ENCODE measurements around the gene ZNF580.

Gene ZNF580

DNA sequence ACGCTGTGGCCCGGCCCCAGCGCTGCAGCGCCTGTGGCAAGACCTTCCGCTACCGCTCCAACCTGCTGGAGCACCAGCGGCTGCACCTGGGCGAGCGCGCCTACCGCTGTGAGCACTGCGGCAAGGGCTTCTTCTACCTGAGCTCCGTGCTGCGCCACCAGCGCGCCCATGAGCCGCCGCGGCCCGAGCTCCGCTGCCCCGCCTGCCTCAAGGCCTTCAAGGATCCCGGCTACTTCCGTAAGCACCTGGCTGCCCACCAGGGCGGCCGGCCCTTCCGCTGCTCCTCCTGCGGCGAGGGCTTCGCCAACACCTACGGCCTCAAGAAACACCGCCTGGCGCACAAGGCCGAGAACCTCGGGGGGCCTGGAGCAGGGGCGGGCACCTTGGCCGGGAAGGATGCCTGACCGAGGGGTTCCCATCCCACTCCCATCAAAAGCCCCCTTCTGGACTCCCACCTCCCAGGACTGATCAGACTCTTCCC lies 24.4 kb upstream of the ZNF580 start:
- no peaks in the 10 kb centered on the region for H3F3A ChIP-seq (ENCODE audit: low read depth)
- peaks cover 8% of the 10 kb centered on the region for H4K20me1 ChIP-seq (ENCODE audit: insufficient read depth, low read length, poor library complexity, severe bottlenecking)
- no peak overlapping the region for H3K9ac ChIP-seq (ENCODE audit: low read depth, low read length, poor library complexity, severe bottlenecking)
- peaks cover 14% of the 10 kb centered on the region; the same call in 1 of the 2 replicates for H3K79me2 ChIP-seq (ENCODE audit: insufficient read depth, low read length)
- H3K9me3 ChIP-seq (ENCODE audit: insufficient read depth, low read depth, low read length) = no peaks in the 10 kb centered on the region
- H2AFZ ChIP-seq (ENCODE audit: low read length) = no peak overlapping the region
- H3K9me2 ChIP-seq (replicated peaks; ENCODE audit: low read depth, low read length) = no peaks in the 10 kb centered on the region
- no peak overlapping the region for H3K4me2 ChIP-seq (ENCODE audit: low read depth, low read length, poor library complexity, severe bottlenecking)
- H3K4me1 ChIP-seq (ENCODE audit: insufficient read depth, low read length, poor library complexity, severe bottlenecking) = peaks cover 6% of the 10 kb centered on the region
- peaks cover 14% of the 10 kb centered on the region; the same call in 1 of the 2 replicates for H3K36me3 ChIP-seq (ENCODE audit: insufficient read depth, low read length)
- no peak overlapping the region for H3K4me3 ChIP-seq (ENCODE audit: low read length, poor library complexity, severe bottlenecking)
- H3K27me3 ChIP-seq (ENCODE audit: insufficient read depth, low read length, poor library complexity, severe bottlenecking) = no peaks in the 10 kb centered on the region
- TF ChIP-seq, protein P1, sequence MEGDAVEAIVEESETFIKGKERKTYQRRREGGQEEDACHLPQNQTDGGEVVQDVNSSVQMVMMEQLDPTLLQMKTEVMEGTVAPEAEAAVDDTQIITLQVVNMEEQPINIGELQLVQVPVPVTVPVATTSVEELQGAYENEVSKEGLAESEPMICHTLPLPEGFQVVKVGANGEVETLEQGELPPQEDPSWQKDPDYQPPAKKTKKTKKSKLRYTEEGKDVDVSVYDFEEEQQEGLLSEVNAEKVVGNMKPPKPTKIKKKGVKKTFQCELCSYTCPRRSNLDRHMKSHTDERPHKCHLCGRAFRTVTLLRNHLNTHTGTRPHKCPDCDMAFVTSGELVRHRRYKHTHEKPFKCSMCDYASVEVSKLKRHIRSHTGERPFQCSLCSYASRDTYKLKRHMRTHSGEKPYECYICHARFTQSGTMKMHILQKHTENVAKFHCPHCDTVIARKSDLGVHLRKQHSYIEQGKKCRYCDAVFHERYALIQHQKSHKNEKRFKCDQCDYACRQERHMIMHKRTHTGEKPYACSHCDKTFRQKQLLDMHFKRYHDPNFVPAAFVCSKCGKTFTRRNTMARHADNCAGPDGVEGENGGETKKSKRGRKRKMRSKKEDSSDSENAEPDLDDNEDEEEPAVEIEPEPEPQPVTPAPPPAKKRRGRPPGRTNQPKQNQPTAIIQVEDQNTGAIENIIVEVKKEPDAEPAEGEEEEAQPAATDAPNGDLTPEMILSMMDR (conservative IDR thresholded peaks at IDR 0.05; ENCODE audit: low read length) = no peak
- no peak for TF ChIP-seq EZH2phosphoT487 (IDR thresholded peaks at IDR 0.05; ENCODE audit: borderline replicate concordance)

DNA sequence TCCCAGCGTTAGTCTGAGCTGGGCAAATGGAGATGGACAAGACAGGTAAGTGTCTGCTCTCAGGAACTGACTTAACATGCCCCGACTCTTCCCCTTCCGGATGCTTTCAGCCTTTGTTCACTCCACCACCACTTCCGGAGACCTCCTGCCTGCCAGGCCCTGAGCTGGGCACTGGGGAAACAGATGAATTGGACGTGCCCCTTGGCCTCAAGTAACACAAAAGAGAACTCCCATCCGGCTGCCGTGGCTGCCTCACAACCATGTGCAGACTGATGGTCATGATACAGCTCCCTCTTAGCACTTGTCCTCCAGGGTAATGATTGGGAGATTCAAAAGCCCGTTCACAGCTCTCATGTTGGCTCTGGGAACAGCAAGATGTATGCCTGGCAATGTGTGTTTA lies 23.4 kb upstream of the ZNF580 start:
- H3K9ac ChIP-seq (ENCODE audit: low read depth, low read length, poor library complexity, severe bottlenecking) = no peak overlapping the region
- H3K79me2 ChIP-seq (ENCODE audit: insufficient read depth, low read length) = peaks cover 7% of the 10 kb centered on the region; the same call in 1 of the 2 replicates
- no peak overlapping the region for H2AFZ ChIP-seq (ENCODE audit: low read length)
- no peaks in the 10 kb centered on the region for H3K9me2 ChIP-seq (replicated peaks; ENCODE audit: low read depth, low read length)
- no peaks in the 10 kb centered on the region for H3K9me3 ChIP-seq (ENCODE audit: insufficient read depth, low read depth, low read length)
- no peak for TF ChIP-seq EZH2phosphoT487 (IDR thresholded peaks at IDR 0.05; ENCODE audit: borderline replicate concordance)
- TF ChIP-seq, protein P1 (conservative IDR thresholded peaks at IDR 0.05; ENCODE audit: low read length) = no peak
- no peaks in the 10 kb centered on the region for H3F3A ChIP-seq (ENCODE audit: low read depth)
- peaks cover 14% of the 10 kb centered on the region; the same call in 1 of the 2 replicates for H3K36me3 ChIP-seq (ENCODE audit: insufficient read depth, low read length)
- no peaks in the 10 kb centered on the region for H3K27me3 ChIP-seq (ENCODE audit: insufficient read depth, low read length, poor library complexity, severe bottlenecking)
- H3K4me3 ChIP-seq (ENCODE audit: low read length, poor library complexity, severe bottlenecking) = no peak overlapping the region
- H4K20me1 ChIP-seq (ENCODE audit: insufficient read depth, low read length, poor library complexity, severe bottlenecking) = no peaks in the 10 kb centered on the region
- H3K4me2 ChIP-seq (ENCODE audit: low read depth, low read length, poor library complexity, severe bottlenecking) = no peak overlapping the region
- peaks cover 6% of the 10 kb centered on the region for H3K4me1 ChIP-seq (ENCODE audit: insufficient read depth, low read length, poor library complexity, severe bottlenecking)

DNA sequence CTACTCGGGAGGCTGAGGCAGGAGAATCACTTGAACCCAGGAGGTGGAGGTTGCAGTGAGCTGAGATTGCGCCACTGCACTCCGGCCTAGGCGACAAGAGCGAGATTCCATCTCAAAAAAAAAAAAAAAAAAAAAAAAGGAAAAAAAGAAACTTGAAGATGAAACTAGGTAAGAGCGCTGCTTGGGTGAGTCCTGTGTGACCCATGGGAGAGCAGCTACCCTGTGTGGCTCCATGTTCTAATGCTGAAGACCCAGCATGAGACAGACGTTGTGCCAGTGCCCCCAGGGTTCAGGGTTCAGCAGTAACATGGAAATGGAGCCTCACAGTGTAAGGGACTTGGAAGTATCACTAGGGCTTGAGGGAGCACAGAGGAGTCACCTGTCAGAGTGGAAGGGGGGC lies 22.4 kb upstream of the ZNF580 start:
- Histone ChIP-seq H3K9me2 (replicated peaks; ENCODE audit: low read depth, low read length) (no peaks in the 10 kb centered on the region), H3K4me3 (ENCODE audit: low read length, poor library complexity, severe bottlenecking) (no peak overlapping the region), H3K9ac (ENCODE audit: low read depth, low read length, poor library complexity, severe bottlenecking) (no peak overlapping the region), H3K4me2 (ENCODE audit: low read depth, low read length, poor library complexity, severe bottlenecking) (no peak overlapping the region), H3K36me3 (ENCODE audit: insufficient read depth, low read length) (peaks cover 14% of the 10 kb centered on the region; the same call in 1 of the 2 replicates), H3F3A (ENCODE audit: low read depth) (no peaks in the 10 kb centered on the region), H4K20me1 (ENCODE audit: insufficient read depth, low read length, poor library complexity, severe bottlenecking) (peaks cover 1% of the 10 kb centered on the region), H3K9me3 (ENCODE audit: insufficient read depth, low read depth, low read length) (no peaks in the 10 kb centered on the region), H2AFZ (ENCODE audit: low read length) (no peak overlapping the region), H3K27me3 (ENCODE audit: insufficient read depth, low read length, poor library complexity, severe bottlenecking) (no peaks in the 10 kb centered on the region), H3K79me2 (ENCODE audit: insufficient read depth, low read length) (0 out of 2 replicates have a peak, but pooled peaks cover 2% of the 10 kb centered on the region), H3K4me1 (ENCODE audit: insufficient read depth, low read length, poor library complexity, severe bottlenecking) (peaks cover 6% of the 10 kb centered on the region)
- TF ChIP-seq EZH2phosphoT487 (IDR thresholded peaks at IDR 0.05; ENCODE audit: borderline replicate concordance) = no peak

DNA sequence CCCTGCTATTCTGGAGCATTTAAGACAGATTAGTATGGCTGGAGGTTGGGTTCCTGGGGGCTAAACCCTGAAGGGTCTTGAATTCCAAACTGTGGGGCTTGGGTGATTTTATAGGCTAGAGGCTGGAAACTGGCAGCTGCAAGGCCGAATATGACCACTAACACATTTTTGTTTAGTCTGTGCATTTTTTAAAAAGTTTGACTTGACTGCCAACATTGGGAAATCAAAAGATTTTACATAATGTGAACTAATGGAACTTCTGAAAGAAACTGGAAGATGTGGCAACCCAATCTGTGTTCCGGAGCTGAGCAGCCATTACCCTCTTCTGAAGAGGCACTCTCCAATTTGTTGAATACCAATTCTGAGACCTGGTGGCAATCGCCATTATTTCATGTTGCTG lies 21.5 kb upstream of the ZNF580 start:
- Histone ChIP-seq H3K79me2 (ENCODE audit: insufficient read depth, low read length) (0 out of 2 replicates have a peak, but pooled peaks cover 7% of the 10 kb centered on the region), H3K9me3 (ENCODE audit: insufficient read depth, low read depth, low read length) (no peaks in the 10 kb centered on the region), H3K27me3 (ENCODE audit: insufficient read depth, low read length, poor library complexity, severe bottlenecking) (no peaks in the 10 kb centered on the region), H4K20me1 (ENCODE audit: insufficient read depth, low read length, poor library complexity, severe bottlenecking) (peaks cover 6% of the 10 kb centered on the region), H3K36me3 (ENCODE audit: insufficient read depth, low read length) (peaks cover 14% of the 10 kb centered on the region; the same call in 1 of the 2 replicates), H3K4me3 (ENCODE audit: low read length, poor library complexity, severe bottlenecking) (no peak overlapping the region), H3K4me2 (ENCODE audit: low read depth, low read length, poor library complexity, severe bottlenecking) (no peak overlapping the region), H3F3A (ENCODE audit: low read depth) (no peaks in the 10 kb centered on the region), H3K9me2 (replicated peaks; ENCODE audit: low read depth, low read length) (no peaks in the 10 kb centered on the region), H2AFZ (ENCODE audit: low read length) (no peak overlapping the region), H3K4me1 (ENCODE audit: insufficient read depth, low read length, poor library complexity, severe bottlenecking) (peaks cover 11% of the 10 kb centered on the region), H3K9ac (ENCODE audit: low read depth, low read length, poor library complexity, severe bottlenecking) (no peak overlapping the region)
- no peak for TF ChIP-seq EZH2phosphoT487 (IDR thresholded peaks at IDR 0.05; ENCODE audit: borderline replicate concordance)
- TF ChIP-seq, protein P1 (conservative IDR thresholded peaks at IDR 0.05; ENCODE audit: low read length) = no peak

Measured in Loucy (cell line).